Ramos (cell line): Measurements from ENCODE around the gene PRL.

ENCODE experiments used
- in situ Hi-C: fragments of 300-500 bp; cut with MboI; formaldehyde crosslinking; loops from one replicate; pipeline ENCODE4 v1.14.3; 2022; ENCODE audit warnings: low sequenced_read_pairs; ENCODE audit not compliant: unreplicated experiment

Gene PRL

DNA sequence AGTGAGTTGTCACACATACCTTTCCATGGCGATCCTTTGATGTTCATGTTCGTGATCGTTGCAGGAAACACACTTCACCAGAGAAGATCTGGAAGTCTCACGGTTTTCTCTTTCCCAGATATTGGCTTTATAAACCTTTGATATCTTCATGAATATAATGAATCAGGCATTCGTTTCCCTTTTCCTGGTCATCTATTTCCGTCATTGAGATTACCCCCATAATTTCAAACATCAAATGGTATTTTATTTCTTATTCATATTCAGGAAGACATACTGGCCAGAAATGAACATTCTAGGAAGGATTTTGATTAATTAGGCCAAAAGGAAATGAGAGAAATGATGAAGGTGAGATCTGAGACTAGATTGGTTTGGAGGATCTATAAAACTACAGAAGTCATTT is at the start of gene PRL:
TSS of gene PRL (minus strand) at position 101 of the 400 bp plus-strand sequence. CDS start at position 47, 54 bp downstream.
- in situ Hi-C loops: no loop called here

GRCh38 chr6:22343864-22344263 is 47.0 kb upstream of the PRL start:
- in situ Hi-C loops: no loop called here

DNA sequence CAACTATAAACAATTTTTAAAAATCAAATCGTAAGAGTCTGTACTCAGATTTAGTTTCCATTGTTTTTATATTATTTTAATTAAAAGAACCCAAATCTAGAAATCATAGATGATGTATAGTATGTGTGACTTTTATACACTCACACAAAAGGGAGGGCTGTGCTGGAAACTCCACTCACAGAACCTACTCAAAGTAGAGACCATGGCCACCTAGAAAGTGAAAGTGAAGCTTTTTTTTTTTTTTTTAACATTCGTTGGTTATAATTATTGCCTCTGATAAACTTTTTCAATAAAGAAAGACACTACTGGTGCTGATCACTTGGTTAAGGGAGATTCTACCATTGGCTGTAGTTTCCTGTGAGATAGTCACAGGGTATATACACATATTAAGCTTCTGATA is 37.9 kb upstream of the PRL start:
- in situ Hi-C loops: no loop called here

- in situ Hi-C loops: no loop called here
Measured at GRCh38 chr6:22333802-22334201, 37.0 kb upstream of the PRL start.

DNA sequence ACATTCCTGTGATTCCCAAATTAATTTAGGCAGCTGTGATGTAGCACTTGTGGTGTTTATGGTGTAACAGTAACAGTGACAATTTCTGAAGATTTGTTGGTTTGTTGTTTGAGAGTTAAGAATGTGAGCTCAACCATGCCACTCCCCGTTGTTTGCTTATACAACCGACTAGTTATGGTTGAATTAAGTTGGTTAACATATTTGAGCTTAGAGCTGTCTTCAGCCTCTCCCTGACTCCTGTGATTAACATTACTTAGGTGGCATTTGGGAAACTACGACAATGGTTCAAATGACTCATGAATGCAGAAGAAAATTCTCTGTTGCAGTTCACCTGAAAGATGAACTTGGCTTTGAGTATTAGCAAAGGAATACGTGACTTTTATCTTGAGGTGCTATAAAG is 35.9 kb upstream of the PRL start:
- in situ Hi-C loops: no loop called here

GRCh38 chr6:22332216-22332615 is 35.4 kb upstream of the PRL start:
- in situ Hi-C loops: no loop called here

DNA sequence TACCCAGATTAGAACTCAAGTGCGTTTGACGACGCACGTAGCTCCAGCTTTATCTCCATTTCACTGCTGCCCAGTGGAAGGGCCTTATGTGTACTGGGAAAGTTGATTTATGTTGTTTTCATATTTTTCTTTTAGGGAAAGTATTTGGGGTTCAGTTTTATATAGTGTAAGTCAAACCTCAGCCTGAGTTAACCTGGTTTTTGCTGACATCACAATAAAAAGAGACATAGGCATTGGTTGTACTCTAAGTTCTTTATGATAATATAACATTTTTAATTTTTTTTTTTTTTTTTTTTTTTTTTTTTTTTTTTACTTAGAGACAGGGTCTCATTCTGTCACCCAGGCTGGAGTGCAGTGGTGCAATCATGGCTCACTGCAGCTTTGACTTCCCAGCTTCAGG is 34.1 kb upstream of the PRL start:
- in situ Hi-C loops: no loop called here

GRCh38 chr6:22328474-22328873 is 31.6 kb upstream of the PRL start:
- in situ Hi-C loops: no loop called here

- in situ Hi-C loops: no loop called here
Measured at GRCh38 chr6:22327881-22328280, 31.0 kb upstream of the PRL start.

DNA sequence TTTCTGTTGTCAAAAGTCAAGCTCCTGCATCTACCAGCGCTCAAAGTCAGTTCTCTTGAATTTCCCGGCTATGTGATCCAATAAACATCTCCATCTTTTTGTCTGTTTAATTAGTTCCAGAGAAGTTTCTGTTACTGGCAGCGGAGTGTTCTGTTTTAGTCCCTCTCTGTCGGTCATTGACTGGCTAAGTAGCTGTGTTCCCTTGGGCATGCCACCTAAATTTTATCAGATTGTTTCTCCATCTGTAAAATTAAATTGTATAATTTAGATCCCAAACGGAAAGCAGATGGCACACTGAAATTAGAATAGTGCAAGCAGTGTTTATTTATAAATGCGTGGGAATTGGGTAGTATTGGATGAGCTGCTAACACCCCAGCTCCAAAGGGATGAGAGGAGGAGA is 29.7 kb upstream of the PRL start:
- in situ Hi-C loops: no loop called here

DNA sequence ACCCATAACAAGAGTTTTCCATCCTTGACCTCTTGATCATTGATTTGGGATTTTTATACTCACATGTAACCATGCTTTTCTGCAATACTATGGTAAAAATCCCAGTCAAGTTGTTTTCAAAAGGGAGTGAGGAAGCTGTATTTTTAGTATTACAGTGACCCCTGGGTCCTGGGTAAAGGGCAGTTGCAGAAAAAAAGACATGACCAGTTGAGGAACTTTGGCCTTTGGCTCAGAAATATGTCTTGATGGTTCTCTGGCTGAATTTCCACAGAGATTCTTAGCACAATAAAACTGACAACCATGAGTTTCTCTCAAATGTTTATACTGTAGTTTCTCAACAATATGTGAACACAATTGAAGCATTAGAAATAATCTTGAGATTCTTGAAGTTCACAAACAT is 28.6 kb upstream of the PRL start:
- in situ Hi-C loops: no loop called here

DNA sequence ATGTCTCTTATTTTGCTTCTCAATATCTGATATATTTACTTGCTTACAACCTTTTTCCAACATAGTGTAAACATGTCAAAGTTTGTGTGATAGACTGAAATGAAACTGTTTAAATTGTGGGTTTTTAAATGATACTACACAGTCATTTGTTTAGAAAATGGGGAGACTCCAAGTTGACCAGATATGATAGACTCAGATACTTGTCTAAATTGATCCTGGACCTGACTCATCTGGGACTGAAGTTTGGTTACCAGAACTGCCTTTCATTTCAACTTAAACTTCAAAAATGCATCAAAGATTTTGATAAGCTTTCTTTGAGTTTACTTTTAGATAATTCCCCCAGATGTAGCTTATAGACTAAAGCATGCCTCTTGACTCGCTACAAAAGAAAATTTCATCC is 27.0 kb upstream of the PRL start:
- in situ Hi-C loops: no loop called here

GRCh38 chr6:22322103-22323030 is 25.5 kb upstream of the PRL start:
- in situ Hi-C loops: no loop called here

DNA sequence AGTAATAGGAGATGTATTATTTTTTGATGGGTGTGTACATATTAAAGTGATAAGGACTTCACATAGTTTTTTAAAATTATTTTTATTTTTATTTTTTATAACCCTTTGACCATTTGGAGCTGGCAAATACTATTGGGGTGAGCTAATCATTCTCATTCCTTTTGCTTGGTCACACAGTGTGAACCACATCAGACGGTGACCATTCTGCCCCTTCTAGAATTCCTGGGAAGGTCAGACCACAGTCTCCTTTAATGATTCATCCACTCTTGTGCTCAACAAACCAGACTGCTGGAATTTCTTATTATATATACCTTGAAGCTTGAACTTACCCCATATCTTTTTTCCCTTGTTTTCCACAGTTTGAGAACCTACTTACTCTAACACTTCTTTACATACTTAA is 23.9 kb upstream of the PRL start:
- in situ Hi-C loops: no loop called here

DNA sequence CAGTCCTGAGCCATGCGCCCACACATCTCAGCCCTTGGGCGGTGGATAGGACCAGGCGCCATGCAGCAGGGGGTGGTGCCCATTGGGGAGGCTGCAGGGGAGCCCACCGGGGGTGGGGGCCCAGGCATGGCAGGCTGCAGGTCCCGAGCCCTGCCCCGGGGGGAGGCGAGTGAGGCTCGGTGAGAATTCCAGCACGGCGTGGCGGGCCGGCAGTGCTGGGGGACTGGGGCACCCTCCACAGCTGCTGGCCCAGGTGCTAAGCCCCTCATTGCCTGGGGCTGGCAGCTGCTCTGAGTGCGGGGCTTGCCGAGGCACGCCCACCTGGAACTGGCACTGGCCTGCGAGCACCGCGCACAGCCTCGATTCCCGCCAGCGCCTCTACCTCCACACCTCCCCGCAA is 21.6 kb upstream of the PRL start:
- in situ Hi-C loops: no loop called here

DNA sequence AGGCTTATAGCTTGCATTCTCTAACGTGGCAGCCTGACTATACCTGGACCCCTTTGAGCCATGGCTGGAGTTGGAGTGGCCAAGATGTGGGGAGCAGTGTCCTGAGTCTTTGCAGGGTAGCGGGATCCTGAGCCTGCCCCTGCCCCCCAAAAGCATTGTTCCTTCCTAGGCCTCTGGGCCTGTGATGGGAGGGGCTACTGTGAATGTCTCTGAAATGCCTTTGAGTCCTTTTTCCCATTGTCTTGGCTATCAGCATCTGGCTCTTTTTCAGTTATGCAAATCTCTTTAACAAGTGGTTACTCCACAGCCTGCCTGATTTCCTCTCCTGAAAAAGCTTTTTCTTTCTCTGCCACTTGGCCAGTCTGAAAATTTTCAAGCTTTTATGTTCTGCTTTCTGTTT is 17.0 kb upstream of the PRL start:
- in situ Hi-C loops: no loop called here

DNA sequence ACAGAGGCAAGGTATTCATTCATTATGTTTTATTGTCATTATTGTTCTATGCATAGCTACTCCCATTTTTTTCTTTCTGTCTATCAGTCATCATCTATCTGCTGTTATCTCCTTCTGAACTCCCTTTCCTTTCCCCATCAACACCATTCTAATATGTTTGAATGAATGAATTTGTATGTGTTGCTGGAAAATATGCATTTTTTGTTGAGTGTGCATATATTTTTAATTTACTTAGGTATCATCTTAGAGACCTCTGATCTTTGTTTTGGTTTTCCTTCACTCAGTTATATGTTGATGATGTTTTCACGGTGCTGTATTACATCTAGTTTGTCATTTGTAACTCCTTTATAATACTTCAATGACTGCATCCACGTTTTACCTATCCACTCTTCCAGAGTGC is 12.1 kb upstream of the PRL start:
- in situ Hi-C loops: no loop called here

GRCh38 chr6:22306741-22307466 is 10.1 kb upstream of the PRL start:
- in situ Hi-C loops: no loop called here

GRCh38 chr6:22302838-22303237 is 6.0 kb upstream of the PRL start:
- in situ Hi-C loops: no loop called here

- in situ Hi-C loops: no loop called here
Measured at GRCh38 chr6:22300273-22300998, 3.6 kb upstream of the PRL start.

- in situ Hi-C loops: no loop called here
Measured at GRCh38 chr6:22298475-22298890, 1.6 kb upstream of the PRL start.
